Large intestine (tissue), 3 donors: ENCODE results near the gene LRRIQ4. TPM values are rescaled to one million over a fixed set of nuclear protein-coding genes. Genes with fewer than 3 reads are reported as not detected.

Experiments used
- DNase-seq, 2 donors: peaks; one replicate each; pipeline versions ENCODE4 v3.0.0 to v3.0.0-alpha.2; 2013
- H3K27ac ChIP-seq: one replicate; pipeline ENCODE4 v1.5.1; 2013; ENCODE audit warnings: low read length
- H3K27me3 ChIP-seq: 2 replicates; pipeline ENCODE4 v1.6.1; 2013; ENCODE audit warnings: low read length; ENCODE audit not compliant: control insufficient read depth, insufficient read depth
- H3K36me3 ChIP-seq: 2 replicates; pipeline ENCODE4 v1.6.1; 2013; ENCODE audit warnings: low read length; ENCODE audit not compliant: control insufficient read depth, insufficient read depth
- H3K4me1 ChIP-seq: one replicate; pipeline ENCODE4 v1.6.1; 2013; ENCODE audit warnings: low read length; ENCODE audit not compliant: control insufficient read depth, insufficient read depth
- H3K4me3 ChIP-seq: one replicate; pipeline ENCODE4 v1.5.1; 2013; ENCODE audit warnings: low read length
- H3K9me3 ChIP-seq: one replicate; pipeline ENCODE4 v1.6.1; 2013; ENCODE audit warnings: mild to moderate bottlenecking, low read depth, low read length, moderate library complexity; ENCODE audit not compliant: control insufficient read depth
- WGBS: methylation state at CpG from one replicate; pipeline ENCODE4 v1.1.5; 2013; ENCODE audit warnings: low lambda C conversion rate; ENCODE audit not compliant: insufficient coverage; 5-methylcytosine and 5-hydroxymethylcytosine counted together
- polyA plus RNA-seq: library from polyadenylated mRNA; unstranded; fragments of 120-200 nt; gene quantifications from one replicate; pipeline ENCODE4 v1.2.1, GENCODE V29; 2013

The LRRIQ4 gene
- polyA plus RNA-seq, 1 donor: 0.07 TPM

DNA sequence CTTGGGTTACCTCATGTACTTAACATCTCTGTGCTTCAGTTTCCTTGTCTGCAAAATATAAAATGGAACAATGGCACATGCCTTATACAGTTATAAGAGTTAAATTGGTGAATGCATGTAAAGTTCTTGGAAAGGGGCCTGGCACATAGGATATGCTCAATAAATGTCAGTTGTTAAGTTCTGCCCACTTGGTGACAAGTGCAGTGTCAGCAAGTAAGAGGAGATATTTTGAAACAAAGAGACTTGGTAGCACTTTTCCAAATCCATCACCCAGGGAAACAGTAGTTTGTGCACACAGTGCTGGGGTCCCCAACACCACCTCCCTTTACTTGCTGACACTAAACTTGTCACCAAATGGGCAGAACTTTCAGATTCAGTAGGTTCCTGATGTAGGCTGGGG is 37.9 kb downstream of the LRRIQ4 start:
- no peak overlapping the region for H3K27ac ChIP-seq
- no peaks in the 10 kb centered on the region for H3K36me3 ChIP-seq
- no peaks in the 10 kb centered on the region for H3K27me3 ChIP-seq
- no peak for DNase-seq
- no peak overlapping the region for H3K4me3 ChIP-seq
- no peaks in the 10 kb centered on the region for H3K9me3 ChIP-seq
- no peaks in the 10 kb centered on the region for H3K4me1 ChIP-seq

- WGBS: 96% methylated on average over 3 of the region's 3 CpGs
- H3K9me3 ChIP-seq: no peaks in the 10 kb centered on the region
- no peaks in the 10 kb centered on the region for H3K27me3 ChIP-seq
- DNase-seq: no peak
- H3K4me3 ChIP-seq: no peak overlapping the region
- peaks cover 5% of the 10 kb centered on the region for H3K36me3 ChIP-seq
- no peak overlapping the region for H3K27ac ChIP-seq
- H3K4me1 ChIP-seq: no peaks in the 10 kb centered on the region
These were observed 42.8 kb downstream of the LRRIQ4 start for GRCh38 chr3:169855514-169855913.

GRCh38 chr3:169857811-169858210 is 45.1 kb downstream of the LRRIQ4 start:
- DNase-seq: no peak
- no peaks in the 10 kb centered on the region for H3K9me3 ChIP-seq
- no peak overlapping the region for H3K4me3 ChIP-seq
- no peaks in the 10 kb centered on the region for H3K4me1 ChIP-seq
- no peaks in the 10 kb centered on the region for H3K27me3 ChIP-seq
- no CpG with 5 or more reads among the region's 2 CpGs for WGBS
- no peak overlapping the region for H3K27ac ChIP-seq
- peaks cover 10% of the 10 kb centered on the region for H3K36me3 ChIP-seq

GRCh38 chr3:169861871-169862270 is 49.2 kb downstream of the LRRIQ4 start:
- peaks cover 10% of the 10 kb centered on the region for H3K36me3 ChIP-seq
- no peaks in the 10 kb centered on the region for H3K9me3 ChIP-seq
- WGBS: no CpG with 5 or more reads among the region's 5 CpGs
- no peak overlapping the region for H3K27ac ChIP-seq
- H3K27me3 ChIP-seq: no peaks in the 10 kb centered on the region
- no peak for DNase-seq
- H3K4me1 ChIP-seq: peaks cover 16% of the 10 kb centered on the region
- no peak overlapping the region for H3K4me3 ChIP-seq

DNA sequence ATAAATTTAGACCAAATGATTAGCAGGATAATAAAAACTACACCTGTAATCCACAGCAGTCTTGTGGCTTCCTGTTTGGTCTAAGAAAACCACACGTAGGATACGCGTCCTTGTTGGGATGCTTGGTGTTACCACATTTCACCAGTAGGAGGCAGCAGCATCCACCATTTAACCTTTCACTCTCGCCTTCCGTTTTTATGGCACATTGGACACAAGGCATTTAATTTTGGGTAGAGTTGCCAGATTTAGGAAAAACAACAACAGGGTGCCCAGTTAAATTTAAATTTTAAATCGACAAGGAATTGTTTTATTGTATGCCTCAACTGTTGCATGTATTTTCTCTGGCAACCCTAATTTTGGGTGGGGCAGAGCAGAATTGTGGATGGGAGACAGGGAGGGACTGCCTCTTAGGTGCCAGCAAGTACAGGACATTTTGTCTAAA is 50.8 kb downstream of the LRRIQ4 start:
- Histone ChIP-seq H3K9me3 (no peaks in the 10 kb centered on the region), H3K4me3 (no peak overlapping the region), H3K4me1 (peaks cover 16% of the 10 kb centered on the region), H3K36me3 (peaks cover 8% of the 10 kb centered on the region), H3K27ac (no peak overlapping the region), H3K27me3 (no peaks in the 10 kb centered on the region)
- peak; percentile 71 to 83 for DNase-seq
- 0% methylated on average over 1 of the region's 6 CpGs for WGBS

DNA sequence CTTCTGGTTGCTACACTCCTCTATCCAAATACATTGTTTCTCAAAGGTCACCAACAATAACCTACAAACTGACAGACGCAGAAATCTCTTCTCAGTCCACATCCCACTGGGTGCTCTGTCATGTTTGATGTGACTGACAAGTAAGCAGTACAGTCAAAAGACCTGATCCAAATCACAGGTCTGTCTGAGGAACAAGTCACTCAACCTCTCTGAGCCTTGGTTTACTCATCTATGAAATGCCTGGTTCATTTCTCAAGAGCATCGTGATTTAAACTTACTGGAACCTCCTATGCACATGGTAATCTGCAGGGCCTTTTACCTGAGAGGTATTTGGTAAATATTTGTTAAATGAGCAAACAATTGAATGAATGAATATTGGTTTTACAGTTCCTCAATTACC is 51.6 kb downstream of the LRRIQ4 start:
- no peak overlapping the region for H3K4me3 ChIP-seq
- peaks cover 16% of the 10 kb centered on the region for H3K4me1 ChIP-seq
- peaks cover 8% of the 10 kb centered on the region for H3K36me3 ChIP-seq
- WGBS: 86% methylated on average over 1 of the region's 2 CpGs
- no peaks in the 10 kb centered on the region for H3K9me3 ChIP-seq
- no peaks in the 10 kb centered on the region for H3K27me3 ChIP-seq
- no peak overlapping the region for H3K27ac ChIP-seq
- no peak for DNase-seq

DNA sequence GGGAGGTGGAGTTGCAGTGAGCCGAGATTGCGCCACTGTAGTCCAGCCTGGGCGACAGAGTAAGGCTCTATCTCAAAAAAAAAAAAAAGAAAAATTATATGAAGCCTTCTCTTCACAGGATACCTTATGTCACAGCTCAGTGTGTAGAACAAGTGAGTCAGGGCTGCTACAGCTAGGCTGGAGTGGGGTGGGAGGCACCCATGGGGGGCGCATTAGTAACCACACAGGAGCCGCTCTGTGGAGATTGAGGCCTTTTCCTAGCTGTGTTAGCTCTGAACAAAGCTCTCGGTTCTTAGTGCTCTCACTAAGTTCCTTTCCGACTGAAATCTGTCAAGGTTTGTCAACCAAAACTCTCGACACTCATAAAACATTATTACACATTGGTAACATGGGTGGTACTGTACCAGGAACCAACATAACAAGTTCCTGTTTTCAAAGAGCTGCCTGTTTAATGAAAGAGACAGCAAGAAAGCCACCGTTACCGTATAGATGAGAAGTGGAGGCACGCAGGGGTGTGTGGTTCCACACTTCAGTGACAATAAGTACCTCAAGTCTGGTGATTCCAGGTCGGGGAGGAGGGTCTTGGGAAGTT is 52.6 kb downstream of the LRRIQ4 start:
- WGBS: no CpG with 5 or more reads among the region's 12 CpGs
- Histone ChIP-seq H3K36me3 (peaks cover 8% of the 10 kb centered on the region), H3K4me1 (peaks cover 18% of the 10 kb centered on the region), H3K4me3 (no peak overlapping the region), H3K27me3 (no peaks in the 10 kb centered on the region), H3K27ac (peak overlapping the region; percentile 50), H3K9me3 (no peaks in the 10 kb centered on the region)
- DNase-seq: peak in 1 of 2 donors; percentile 51

DNA sequence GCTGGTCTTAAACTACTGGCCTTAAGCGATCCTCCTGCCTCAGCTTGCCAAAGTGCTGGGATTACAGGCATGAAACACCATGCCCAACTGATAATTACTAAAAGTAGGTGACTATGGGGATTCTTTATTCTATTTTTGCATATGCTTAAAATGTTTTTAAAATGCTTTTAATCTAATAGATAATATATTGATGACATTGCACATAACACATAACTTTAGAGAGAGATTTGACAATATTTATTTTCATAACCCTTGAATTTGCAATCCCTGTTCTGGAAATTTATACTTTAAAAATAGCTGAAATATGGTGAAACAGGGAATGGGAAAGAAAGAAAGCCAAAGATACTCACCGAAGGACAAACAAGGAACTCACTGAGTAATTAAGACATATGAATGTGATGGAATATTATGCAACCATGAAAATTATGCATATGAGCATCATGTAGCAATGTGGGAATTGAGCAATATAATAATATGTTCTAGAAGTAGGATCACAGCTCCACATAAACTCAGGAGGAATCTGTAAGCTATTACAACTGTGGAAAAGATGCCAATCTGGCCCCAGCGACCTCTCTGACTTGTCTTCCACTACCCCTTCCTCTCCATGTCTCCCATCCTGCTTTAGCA is 55.0 kb downstream of the LRRIQ4 start:
- H3K9me3 ChIP-seq: no peaks in the 10 kb centered on the region
- H3K27ac ChIP-seq: no peak overlapping the region
- no peaks in the 10 kb centered on the region for H3K36me3 ChIP-seq
- WGBS: 100% methylated on average over 1 of the region's 3 CpGs
- H3K4me3 ChIP-seq: no peak overlapping the region
- DNase-seq: no peak
- H3K27me3 ChIP-seq: no peaks in the 10 kb centered on the region
- peaks cover 37% of the 10 kb centered on the region for H3K4me1 ChIP-seq

DNA sequence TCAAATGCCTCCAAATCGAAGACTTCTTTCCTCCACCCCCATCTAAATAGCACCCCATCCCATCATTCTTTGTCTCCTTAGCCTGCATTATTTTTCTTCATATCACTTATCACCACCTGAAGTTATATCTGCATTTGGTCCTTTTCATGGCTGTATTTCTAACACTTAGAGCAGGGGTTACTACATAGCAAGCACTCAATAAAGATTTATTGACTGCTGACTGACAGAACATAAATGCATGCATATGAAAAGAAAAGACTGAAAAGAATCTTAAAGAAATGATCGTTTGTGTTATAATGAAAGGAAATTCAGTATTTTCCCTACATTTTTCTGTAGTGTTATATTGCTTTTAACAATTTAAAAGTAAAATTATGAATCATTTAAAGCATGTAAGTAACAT is 55.7 kb downstream of the LRRIQ4 start:
- Histone ChIP-seq H3K36me3 (no peaks in the 10 kb centered on the region), H3K27me3 (no peaks in the 10 kb centered on the region), H3K9me3 (no peaks in the 10 kb centered on the region), H3K4me1 (peaks cover 37% of the 10 kb centered on the region), H3K4me3 (no peak overlapping the region), H3K27ac (no peak overlapping the region)
- WGBS: 100% methylated on average over 1 of the region's 2 CpGs
- DNase-seq: no peak

DNA sequence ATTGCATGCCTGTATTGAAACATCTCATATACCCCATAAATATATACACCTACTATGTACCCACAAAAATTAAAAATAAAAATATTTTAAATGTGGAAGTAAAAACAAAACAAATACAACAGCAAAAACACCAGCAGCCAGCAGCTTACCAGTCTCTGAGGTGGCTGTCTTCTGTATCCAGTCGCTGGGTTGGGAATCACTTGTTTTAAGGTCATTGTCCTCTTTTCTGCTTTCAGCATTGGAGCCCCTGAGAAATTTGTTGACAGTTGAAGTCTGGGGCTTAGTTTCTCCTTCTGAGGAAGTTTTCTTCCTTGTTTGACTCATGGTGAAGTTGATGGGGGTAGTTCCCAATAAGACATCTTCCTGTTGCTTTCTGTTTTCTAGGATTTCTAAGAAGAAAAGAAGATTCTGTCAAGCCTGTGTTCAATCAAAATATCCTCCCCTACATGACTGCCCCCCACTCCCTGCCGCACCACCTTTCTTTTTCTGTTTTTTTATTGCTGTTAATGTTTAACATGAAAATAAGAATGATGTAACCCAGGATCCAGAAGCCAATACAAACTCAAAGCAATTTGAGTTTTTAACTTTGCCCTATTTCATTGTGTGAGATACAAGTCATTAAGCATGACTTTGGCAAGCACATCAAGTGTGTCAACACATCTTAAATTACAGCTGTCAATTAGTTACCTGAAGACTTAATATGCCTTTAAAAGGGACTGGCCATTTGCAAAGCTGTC is 57.0 kb downstream of the LRRIQ4 start, which contains the start of gene LRRC31:
TSS of gene LRRC31 (minus strand) at position 452 of the 737 bp plus-strand sequence. CDS start at position 324, 128 bp downstream.
- peak; percentile 75 to 89 for DNase-seq
- H3K36me3 ChIP-seq: no peaks in the 10 kb centered on the region
- peak within 1 kb of the TSS; percentile 5 for H3K4me3 ChIP-seq

More for the DNA sequence above, 57.0 kb downstream of the LRRIQ4 start, which contains the start of gene LRRC31:
- Histone ChIP-seq H3K27ac (peak within 1 kb of the TSS; percentile 75), H3K27me3 (no peaks in the 10 kb centered on the region), H3K4me1 (peaks cover 33% of the 10 kb centered on the region), H3K9me3 (no peaks in the 10 kb centered on the region)
- no CpG with 5 or more reads among the region's 2 CpGs for WGBS
